Measurements from ENCODE around the gene SPCS3.
"Not testable (repeated sequence)": the region's sequence is repeated elsewhere in the genome, so short reads cannot be mapped to it uniquely, and the experiment has no call there.

The SPCS3 gene

GRCh38 chr4:176321589-176321988, 1.8 kb downstream of the SPCS3 start:
- H3K4me1 ChIP-seq (ENCODE audit: control insufficient read depth, insufficient read depth, low read length) = no peaks in the 10 kb centered on the region
- no peaks in the 10 kb centered on the region for H3K27me3 ChIP-seq (ENCODE audit: control insufficient read depth in 1 of 2, insufficient read depth in 2 of 2, low read length in 2 of 2)
- peak overlapping the region; percentile 90 to 93 for H3K4me3 ChIP-seq (ENCODE audit: low read length in 2 of 2)
- peak overlapping the region; percentile 81 for H3K27ac ChIP-seq (ENCODE audit: low read length)
- peak overlapping the region; percentile 88 to 97 for H3K9ac ChIP-seq (ENCODE audit: low read length in 2 of 2)
- no peaks in the 10 kb centered on the region for H3K36me3 ChIP-seq (ENCODE audit: control insufficient read depth in 2 of 2, insufficient read depth in 2 of 2, low read length in 2 of 2)
- H3K9me3 ChIP-seq (ENCODE audit: control insufficient read depth in 2 of 2, low read length in 2 of 2) = no peaks in the 10 kb centered on the region

GRCh38 chr4:176323511-176324160, 3.9 kb downstream of the SPCS3 start:
- Histone ChIP-seq H3K9ac (ENCODE audit: low read length in 2 of 2) (no peak overlapping the region), H3K27me3 (ENCODE audit: control insufficient read depth in 1 of 2, insufficient read depth in 2 of 2, low read length in 2 of 2) (no peaks in the 10 kb centered on the region), H3K4me3 (ENCODE audit: low read length in 2 of 2) (no peak overlapping the region), H3K27ac (ENCODE audit: low read length) (no peak overlapping the region), H3K4me1 (ENCODE audit: control insufficient read depth, insufficient read depth, low read length) (peaks cover 2% of the 10 kb centered on the region), H3K9me3 (ENCODE audit: control insufficient read depth in 2 of 2, low read length in 2 of 2) (no peaks in the 10 kb centered on the region), H3K36me3 (ENCODE audit: control insufficient read depth in 2 of 2, insufficient read depth in 2 of 2, low read length in 2 of 2) (no peaks in the 10 kb centered on the region)

DNA sequence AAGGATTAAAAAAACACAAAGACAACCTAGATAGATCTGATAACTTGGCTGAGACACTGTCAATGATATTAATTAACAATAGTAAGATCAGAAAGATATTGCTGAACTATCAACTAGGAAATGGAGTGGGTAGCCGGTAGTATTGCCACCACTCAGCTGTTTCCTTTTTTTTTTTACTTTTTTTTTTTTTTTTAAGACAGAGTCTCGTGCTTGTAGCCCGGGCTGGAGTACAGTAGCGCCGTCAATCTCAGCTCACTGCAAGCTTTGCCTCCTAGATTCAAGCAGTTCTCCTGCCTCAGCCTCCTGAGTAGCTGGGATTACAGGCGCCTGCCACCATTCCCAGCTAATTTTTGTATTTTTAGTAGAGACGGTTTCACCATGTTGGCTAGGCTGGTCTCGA, 5.1 kb downstream of the SPCS3 start:
- not testable (repeated sequence) for H3K27ac ChIP-seq (ENCODE audit: low read length); H3K27me3 ChIP-seq (ENCODE audit: control insufficient read depth in 1 of 2, insufficient read depth in 2 of 2, low read length in 2 of 2); H3K36me3 ChIP-seq (ENCODE audit: control insufficient read depth in 2 of 2, insufficient read depth in 2 of 2, low read length in 2 of 2); H3K9ac ChIP-seq (ENCODE audit: low read length in 2 of 2); H3K4me3 ChIP-seq (ENCODE audit: low read length in 2 of 2); H3K9me3 ChIP-seq (ENCODE audit: control insufficient read depth in 2 of 2, low read length in 2 of 2); H3K4me1 ChIP-seq (ENCODE audit: control insufficient read depth, insufficient read depth, low read length)

DNA sequence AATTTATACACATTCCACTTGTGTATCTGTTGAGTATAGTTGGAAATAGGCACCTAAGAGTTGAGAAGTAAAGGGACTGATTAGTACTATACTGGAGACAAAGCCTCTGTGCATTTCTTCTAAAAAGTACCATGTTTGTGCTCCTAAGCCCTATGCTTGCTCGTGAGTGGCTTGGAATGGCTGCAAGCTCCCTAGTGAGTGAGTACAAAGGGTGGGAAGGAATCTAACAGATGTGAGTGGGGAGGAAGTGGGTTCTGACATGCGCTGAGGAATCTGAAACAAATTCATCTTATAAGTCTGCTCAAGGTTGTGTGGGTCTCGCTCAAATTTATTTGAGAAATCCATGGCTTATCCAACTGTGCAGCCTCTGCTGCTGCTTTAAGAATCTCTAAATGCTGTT, 13.3 kb downstream of the SPCS3 start:
- Histone ChIP-seq H3K27ac (ENCODE audit: low read length) (no peak overlapping the region), H3K27me3 (ENCODE audit: control insufficient read depth in 1 of 2, insufficient read depth in 2 of 2, low read length in 2 of 2) (no peaks in the 10 kb centered on the region), H3K4me3 (ENCODE audit: low read length in 2 of 2) (no peak overlapping the region), H3K9ac (ENCODE audit: low read length in 2 of 2) (no peak overlapping the region), H3K4me1 (ENCODE audit: control insufficient read depth, insufficient read depth, low read length) (no peaks in the 10 kb centered on the region), H3K9me3 (ENCODE audit: control insufficient read depth in 2 of 2, low read length in 2 of 2) (no peaks in the 10 kb centered on the region), H3K36me3 (ENCODE audit: control insufficient read depth in 2 of 2, insufficient read depth in 2 of 2, low read length in 2 of 2) (no peaks in the 10 kb centered on the region)

DNA sequence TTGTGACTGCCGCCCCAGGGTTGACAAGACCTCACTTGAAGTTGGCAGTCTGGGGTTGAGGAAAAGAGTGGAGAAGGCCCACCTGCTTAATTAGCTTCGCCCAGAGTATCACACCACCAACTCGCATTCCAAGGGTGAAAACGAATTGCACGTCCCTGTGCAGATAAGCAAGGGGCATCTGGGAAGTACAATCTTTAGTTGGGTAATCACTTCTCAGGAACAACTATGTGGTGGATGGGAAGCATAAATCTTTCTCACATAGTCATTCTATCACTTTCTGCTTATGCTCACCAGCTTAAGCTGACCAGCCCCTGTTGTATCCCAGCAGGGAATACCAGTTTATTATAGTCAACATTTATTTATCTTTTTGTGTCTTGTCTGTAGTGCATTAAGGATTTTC, 14.3 kb downstream of the SPCS3 start:
- H3K9ac ChIP-seq (ENCODE audit: low read length in 2 of 2) = no peak overlapping the region
- no peaks in the 10 kb centered on the region for H3K36me3 ChIP-seq (ENCODE audit: control insufficient read depth in 2 of 2, insufficient read depth in 2 of 2, low read length in 2 of 2)
- no peaks in the 10 kb centered on the region for H3K27me3 ChIP-seq (ENCODE audit: control insufficient read depth in 1 of 2, insufficient read depth in 2 of 2, low read length in 2 of 2)
- H3K4me3 ChIP-seq (ENCODE audit: low read length in 2 of 2) = no peak overlapping the region
- H3K27ac ChIP-seq (ENCODE audit: low read length) = no peak overlapping the region
- H3K4me1 ChIP-seq (ENCODE audit: control insufficient read depth, insufficient read depth, low read length) = no peaks in the 10 kb centered on the region
- H3K9me3 ChIP-seq (ENCODE audit: control insufficient read depth in 2 of 2, low read length in 2 of 2) = no peaks in the 10 kb centered on the region

- Histone ChIP-seq H3K9me3 (ENCODE audit: control insufficient read depth in 2 of 2, low read length in 2 of 2) (no peaks in the 10 kb centered on the region), H3K9ac (ENCODE audit: low read length in 2 of 2) (no peak overlapping the region), H3K27ac (ENCODE audit: low read length) (no peak overlapping the region), H3K4me1 (ENCODE audit: control insufficient read depth, insufficient read depth, low read length) (no peaks in the 10 kb centered on the region), H3K27me3 (ENCODE audit: control insufficient read depth in 1 of 2, insufficient read depth in 2 of 2, low read length in 2 of 2) (no peaks in the 10 kb centered on the region), H3K4me3 (ENCODE audit: low read length in 2 of 2) (no peak overlapping the region), H3K36me3 (ENCODE audit: control insufficient read depth in 2 of 2, insufficient read depth in 2 of 2, low read length in 2 of 2) (no peaks in the 10 kb centered on the region)
These were observed 15.7 kb downstream of the SPCS3 start for GRCh38 chr4:176335421-176335820.

DNA sequence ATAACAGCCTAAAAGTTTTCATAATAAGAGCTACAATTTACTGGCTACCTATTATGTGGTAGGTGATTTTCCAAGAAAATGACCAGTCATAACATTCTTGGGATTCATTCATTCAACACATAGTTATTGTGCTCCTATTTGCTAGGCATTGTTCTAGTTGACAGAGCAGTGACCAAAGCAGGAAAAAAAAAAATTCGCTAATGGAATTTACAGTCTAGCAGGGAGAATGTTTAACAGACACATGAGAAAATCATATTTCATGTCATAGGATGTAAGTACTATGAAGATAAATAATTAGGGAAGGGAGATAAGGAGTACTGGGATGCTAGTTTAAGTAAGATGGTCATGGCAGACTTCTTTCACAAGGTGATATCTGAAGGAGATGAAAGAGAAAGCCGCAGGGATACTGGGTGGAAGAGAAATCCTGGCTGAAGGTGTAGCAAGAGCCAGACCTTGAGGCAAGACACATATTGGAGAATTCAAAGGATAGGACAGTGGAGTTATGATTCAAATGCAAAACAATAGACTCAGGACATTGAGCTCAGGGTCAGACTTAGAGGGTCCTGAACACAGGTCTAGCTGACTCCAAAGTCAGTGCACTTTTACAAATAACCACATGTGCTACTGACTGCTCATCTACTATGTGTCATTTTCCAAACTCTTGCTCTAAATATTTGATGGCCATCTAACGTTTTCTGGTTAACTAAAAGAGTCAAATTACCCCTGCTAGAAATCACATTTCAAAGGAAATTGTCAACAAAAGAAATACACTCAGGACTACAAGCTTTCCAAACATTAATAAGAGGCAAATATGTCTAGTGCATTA, 20.4 kb downstream of the SPCS3 start:
- H3K9ac ChIP-seq (ENCODE audit: low read length in 2 of 2) = no peak overlapping the region
- no peaks in the 10 kb centered on the region for H3K27me3 ChIP-seq (ENCODE audit: control insufficient read depth in 1 of 2, insufficient read depth in 2 of 2, low read length in 2 of 2)
- no peaks in the 10 kb centered on the region for H3K4me1 ChIP-seq (ENCODE audit: control insufficient read depth, insufficient read depth, low read length)
- peaks cover 4 to 16% of the 10 kb centered on the region in 2 donors for H3K9me3 ChIP-seq (ENCODE audit: control insufficient read depth in 2 of 2, low read length in 2 of 2)
- peak overlapping the region in 1 of 2 donors; percentile 16 for H3K4me3 ChIP-seq (ENCODE audit: low read length in 2 of 2)
- no peak overlapping the region for H3K27ac ChIP-seq (ENCODE audit: low read length)
- no peaks in the 10 kb centered on the region for H3K36me3 ChIP-seq (ENCODE audit: control insufficient read depth in 2 of 2, insufficient read depth in 2 of 2, low read length in 2 of 2)

- Histone ChIP-seq H3K36me3 (ENCODE audit: control insufficient read depth in 2 of 2, insufficient read depth in 2 of 2, low read length in 2 of 2) (no peaks in the 10 kb centered on the region), H3K9ac (ENCODE audit: low read length in 2 of 2) (no peak overlapping the region), H3K4me1 (ENCODE audit: control insufficient read depth, insufficient read depth, low read length) (no peaks in the 10 kb centered on the region), H3K27me3 (ENCODE audit: control insufficient read depth in 1 of 2, insufficient read depth in 2 of 2, low read length in 2 of 2) (no peaks in the 10 kb centered on the region), H3K4me3 (ENCODE audit: low read length in 2 of 2) (peak overlapping the region; percentile 16 to 31), H3K27ac (ENCODE audit: low read length) (no peak overlapping the region), H3K9me3 (ENCODE audit: control insufficient read depth in 2 of 2, low read length in 2 of 2) (peaks cover 4 to 16% of the 10 kb centered on the region in 2 donors)
These were observed 21.3 kb downstream of the SPCS3 start for GRCh38 chr4:176340871-176341685.

DNA sequence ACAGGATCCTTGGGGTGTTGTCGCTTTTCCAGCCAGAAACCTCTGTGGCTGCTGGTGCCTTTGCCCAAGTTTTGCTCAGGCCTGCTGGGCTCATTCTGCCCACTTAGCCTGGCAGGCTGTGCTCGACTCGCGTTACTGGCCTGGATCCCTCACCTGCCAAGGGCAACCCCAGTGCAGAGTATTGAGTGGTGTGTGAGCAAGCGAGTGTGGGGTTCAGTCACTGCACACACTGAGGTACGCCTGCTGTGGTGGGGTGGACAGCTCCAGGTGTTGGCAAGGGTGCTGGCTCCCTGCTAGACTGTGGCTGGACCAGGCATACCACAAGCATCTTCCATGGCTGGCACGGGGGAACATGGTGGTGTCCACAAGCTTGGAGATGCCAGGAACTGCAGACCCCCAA, 22.6 kb downstream of the SPCS3 start:
- Histone ChIP-seq H3K27me3 (ENCODE audit: control insufficient read depth in 1 of 2, insufficient read depth in 2 of 2, low read length in 2 of 2) (no peaks in the 10 kb centered on the region), H3K27ac (ENCODE audit: low read length) (no peak overlapping the region), H3K4me1 (ENCODE audit: control insufficient read depth, insufficient read depth, low read length) (no peaks in the 10 kb centered on the region), H3K9me3 (ENCODE audit: control insufficient read depth in 2 of 2, low read length in 2 of 2) (peaks cover 4 to 16% of the 10 kb centered on the region in 2 donors), H3K36me3 (ENCODE audit: control insufficient read depth in 2 of 2, insufficient read depth in 2 of 2, low read length in 2 of 2) (no peaks in the 10 kb centered on the region), H3K9ac (ENCODE audit: low read length in 2 of 2) (no peak overlapping the region), H3K4me3 (ENCODE audit: low read length in 2 of 2) (no peak overlapping the region)

GRCh38 chr4:176343286-176343685, 23.5 kb downstream of the SPCS3 start:
- H3K27ac ChIP-seq (ENCODE audit: low read length) = no peak overlapping the region
- H3K4me3 ChIP-seq (ENCODE audit: low read length in 2 of 2) = no peak overlapping the region
- no peaks in the 10 kb centered on the region for H3K4me1 ChIP-seq (ENCODE audit: control insufficient read depth, insufficient read depth, low read length)
- H3K9ac ChIP-seq (ENCODE audit: low read length in 2 of 2) = no peak overlapping the region
- H3K36me3 ChIP-seq (ENCODE audit: control insufficient read depth in 2 of 2, insufficient read depth in 2 of 2, low read length in 2 of 2) = no peaks in the 10 kb centered on the region
- no peaks in the 10 kb centered on the region for H3K27me3 ChIP-seq (ENCODE audit: control insufficient read depth in 1 of 2, insufficient read depth in 2 of 2, low read length in 2 of 2)
- H3K9me3 ChIP-seq (ENCODE audit: control insufficient read depth in 2 of 2, low read length in 2 of 2) = peaks cover 4 to 16% of the 10 kb centered on the region in 2 donors
